Activated T-helper 1 cell treated with anti-CD3 and anti-CD28 coated beads, Interleukin-12 subunit alpha, Interleukin-12 subunit beta, Interleukin-2, Interleukin-4 antibody, amounts not matched to agents 30 ng/mL and 10 ng/mL and 1 ng/mL, durations not matched to agents 14 hours and 24 hours and 36 hours (primary cell): ENCODE results near the gene CLINT1. TPM values are rescaled to one million over a fixed set of nuclear protein-coding genes. Genes with fewer than 3 reads are reported as not detected.
A peak's percentile ranks its signal among the peaks of the same experiment; 100 is the strongest.
"Not testable (repeated sequence)": the region's sequence is repeated elsewhere in the genome, so short reads cannot be mapped to it uniquely, and the experiment has no call there.

Source experiments
- DNase-seq: peaks from one replicate; pipeline ENCODE4 v3.0.0; 2021; ENCODE audit warnings: low spot score
- H3K27ac Mint-ChIP-seq: one replicate; pipeline ENCODE4 v1.8.0; 2021; ENCODE audit warnings: mild to moderate bottlenecking, mixed read lengths
- H3K27me3 Mint-ChIP-seq: one replicate; pipeline ENCODE4 v1.8.0; 2022; ENCODE audit warnings: mild to moderate bottlenecking, moderate library complexity, mixed read lengths; ENCODE audit not compliant: insufficient read depth
- H3K36me3 Mint-ChIP-seq: one replicate; pipeline ENCODE4 v1.8.0; 2021; ENCODE audit warnings: low read depth, mixed read lengths
- H3K4me1 Mint-ChIP-seq: one replicate; pipeline ENCODE4 v1.8.0; 2021; ENCODE audit warnings: low read depth, mixed read lengths
- H3K4me3 Mint-ChIP-seq: one replicate; pipeline ENCODE4 v1.8.0; 2021; ENCODE audit warnings: mild to moderate bottlenecking, moderate library complexity, mixed read lengths
- H3K9me3 Mint-ChIP-seq: one replicate; pipeline ENCODE4 v1.8.0; 2021; ENCODE audit warnings: mixed read lengths
- intact Hi-C: fragments of 100-400 bp; cut with micrococcal nuclease; formaldehyde crosslinking; loops from one replicate; pipeline ENCODE4 v1.15.1; 2024
- total RNA-seq: library from RNA; stranded (reverse); gene quantifications from 2 replicates; pipeline ENCODE4 v1.2.3, GENCODE V29; 2022

The CLINT1 gene
- total RNA-seq: 90.5 and 93.1 TPM in 2 replicates

DNA sequence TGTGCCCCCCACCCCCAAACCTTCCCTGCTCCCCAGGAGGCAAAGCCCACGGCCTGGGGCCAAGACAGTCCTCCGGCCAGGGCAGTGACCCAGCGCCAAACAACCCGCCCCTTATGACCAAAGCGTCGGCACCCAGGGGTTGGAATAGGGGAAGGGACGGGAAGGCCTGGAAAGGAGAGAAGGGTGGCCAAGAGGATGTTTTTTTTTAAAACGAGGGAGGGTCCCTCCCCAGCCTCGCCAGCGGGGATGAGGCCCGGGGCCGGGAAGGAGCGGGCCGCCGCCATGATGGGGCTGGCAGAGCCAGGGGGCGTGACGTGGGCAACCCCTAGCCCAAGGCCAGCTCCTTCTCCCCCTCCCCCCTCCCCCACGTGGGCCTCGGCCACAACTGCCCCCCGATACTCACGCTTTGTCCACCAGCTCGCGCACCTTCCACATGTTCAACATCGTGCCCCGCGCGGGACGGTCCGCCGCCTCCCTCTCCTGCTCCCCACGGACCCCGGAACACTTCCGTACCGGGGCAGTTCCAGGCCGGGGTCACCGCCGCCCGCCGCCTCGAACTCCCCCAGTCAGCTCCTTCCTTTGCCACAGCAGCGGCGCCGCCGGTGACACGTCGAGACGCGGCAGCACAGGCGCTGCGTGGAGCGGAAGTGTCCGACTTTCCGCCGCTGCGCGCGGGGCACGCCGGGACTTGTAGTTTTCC is at the start of gene CLINT1:
TSS of gene CLINT1 (minus strand) at position 619 of the 700 bp plus-strand sequence. CDS start at position 444, 175 bp downstream.
- no peaks in the 10 kb centered on the region for H3K27me3 Mint-ChIP-seq
- peak; percentile 86 for DNase-seq
- intact Hi-C loops: loop anchor here (1.0 to 5.0 kb wide), 15 partner anchors 13 to 1598 kb away; partner anchors contain the start of genes LSM11, RNF145 and THG1L
- peaks cover 71% of the 10 kb centered on the region for H3K4me1 Mint-ChIP-seq
- peaks cover 12% of the 10 kb centered on the region for H3K36me3 Mint-ChIP-seq
- H3K9me3 Mint-ChIP-seq: no peaks in the 10 kb centered on the region
- peak within 1 kb of the TSS; percentile 92 for H3K27ac Mint-ChIP-seq
- H3K4me3 Mint-ChIP-seq: peak within 1 kb of the TSS; percentile 90

GRCh38 chr5:157908459-157908858 is 49.5 kb upstream of the CLINT1 start:
- Mint-ChIP-seq H3K27ac (no peak overlapping the region), H3K27me3 (no peaks in the 10 kb centered on the region), H3K4me1 (no peaks in the 10 kb centered on the region), H3K4me3 (no peak overlapping the region), H3K36me3 (no peaks in the 10 kb centered on the region), H3K9me3 (no peaks in the 10 kb centered on the region)
- intact Hi-C loops: no loop called here
- no peak for DNase-seq

DNA sequence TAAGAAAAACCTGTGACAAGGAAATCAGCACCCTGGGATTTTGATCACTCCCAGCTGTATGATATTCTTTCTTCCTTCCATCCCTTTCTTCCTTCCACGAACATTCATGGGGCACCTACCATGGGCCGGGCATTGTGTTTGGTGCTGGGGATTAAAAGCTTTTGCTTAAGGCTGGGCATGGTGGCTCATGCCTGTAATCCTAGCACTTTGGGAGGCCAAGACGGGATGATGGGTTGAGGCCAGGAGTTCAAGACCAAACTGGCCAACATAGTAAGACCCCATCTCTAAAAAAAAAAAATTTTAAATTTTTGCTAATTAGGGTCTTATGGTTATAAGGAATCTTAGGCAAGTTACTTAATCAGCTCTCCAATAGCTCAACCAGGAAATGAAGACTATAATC is 48.5 kb upstream of the CLINT1 start:
- H3K4me1 Mint-ChIP-seq: no peaks in the 10 kb centered on the region
- H3K27me3 Mint-ChIP-seq: peaks cover 3% of the 10 kb centered on the region
- no peaks in the 10 kb centered on the region for H3K9me3 Mint-ChIP-seq
- no peak for DNase-seq
- no peaks in the 10 kb centered on the region for H3K36me3 Mint-ChIP-seq
- intact Hi-C loops: no loop called here
- no peak overlapping the region for H3K27ac Mint-ChIP-seq
- H3K4me3 Mint-ChIP-seq: no peak overlapping the region

DNA sequence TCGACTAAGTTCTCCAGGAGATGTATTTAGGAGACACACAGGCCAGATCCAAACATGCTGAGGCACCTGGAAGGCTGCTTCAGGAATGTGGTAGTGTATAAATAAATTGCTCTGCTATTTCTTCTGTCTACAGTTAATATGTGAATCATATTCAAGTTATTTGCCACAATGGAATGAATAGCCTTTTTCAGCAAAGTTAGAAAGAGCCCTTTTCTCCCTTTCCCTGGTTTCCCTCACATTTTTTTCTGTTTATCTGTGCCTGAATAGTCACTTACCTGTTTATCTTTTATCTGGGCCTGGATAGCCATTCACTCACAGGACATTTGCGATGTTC is 44.1 kb upstream of the CLINT1 start:
- no peak for DNase-seq
- no peak overlapping the region for H3K27ac Mint-ChIP-seq
- H3K4me1 Mint-ChIP-seq: no peaks in the 10 kb centered on the region
- H3K4me3 Mint-ChIP-seq: no peak overlapping the region
- no peaks in the 10 kb centered on the region for H3K36me3 Mint-ChIP-seq
- intact Hi-C loops: no loop called here
- peaks cover 9% of the 10 kb centered on the region for H3K27me3 Mint-ChIP-seq
- no peaks in the 10 kb centered on the region for H3K9me3 Mint-ChIP-seq

DNA sequence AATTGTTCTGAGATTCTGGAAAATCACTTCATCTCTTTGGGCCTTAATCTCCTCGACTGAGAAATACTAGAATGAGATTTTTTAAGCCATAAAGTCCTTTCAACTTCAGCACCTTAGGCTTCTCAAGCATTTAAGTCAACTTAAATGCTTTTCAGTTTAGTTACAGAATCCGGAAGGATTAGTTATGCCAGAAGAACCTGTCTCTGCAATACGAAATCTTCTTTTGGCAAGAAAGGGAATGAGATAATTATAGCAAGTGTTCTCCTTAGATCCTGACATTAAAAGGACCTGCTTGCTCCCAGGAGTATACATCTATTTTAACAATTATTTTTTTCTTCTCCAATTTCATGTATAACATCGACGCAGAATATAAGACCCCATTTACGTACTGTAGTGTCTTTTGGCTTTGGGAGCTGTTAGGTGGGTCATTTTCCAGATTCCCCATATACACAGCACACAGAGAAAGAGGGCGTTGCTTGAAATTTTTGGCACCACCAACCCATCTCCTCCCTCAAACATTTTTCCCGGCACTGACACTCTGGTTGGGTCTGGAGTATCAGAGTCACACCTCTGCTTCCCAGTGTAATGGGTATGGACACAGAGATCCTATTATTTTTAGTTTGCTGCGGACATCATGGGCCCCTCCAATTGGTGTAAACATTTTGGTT is 43.6 kb upstream of the CLINT1 start:
- Mint-ChIP-seq H3K36me3 (no peaks in the 10 kb centered on the region), H3K27ac (no peak overlapping the region), H3K4me3 (no peak overlapping the region), H3K9me3 (no peaks in the 10 kb centered on the region), H3K4me1 (no peaks in the 10 kb centered on the region), H3K27me3 (peaks cover 9% of the 10 kb centered on the region)
- no peak for DNase-seq
- intact Hi-C loops: no loop called here

GRCh38 chr5:157900644-157901043 is 41.7 kb upstream of the CLINT1 start:
- no peak overlapping the region for H3K27ac Mint-ChIP-seq
- intact Hi-C loops: no loop called here

GRCh38 chr5:157893611-157894010 is 34.7 kb upstream of the CLINT1 start:
- Mint-ChIP-seq H3K4me1 (peaks cover 13% of the 10 kb centered on the region), H3K36me3 (no peaks in the 10 kb centered on the region), H3K27ac (no peak overlapping the region), H3K9me3 (no peaks in the 10 kb centered on the region), H3K27me3 (no peaks in the 10 kb centered on the region), H3K4me3 (no peak overlapping the region)
- no peak for DNase-seq
- intact Hi-C loops: loop anchor here (2.0 kb wide), 1 partner anchor 33 kb away; no protein-coding TSS in a partner anchor

More at GRCh38 chr5:157900644-157901043, 41.7 kb upstream of the CLINT1 start:
- Mint-ChIP-seq H3K4me3 (no peak overlapping the region), H3K9me3 (no peaks in the 10 kb centered on the region), H3K36me3 (no peaks in the 10 kb centered on the region), H3K4me1 (no peaks in the 10 kb centered on the region), H3K27me3 (peaks cover 9% of the 10 kb centered on the region)
- DNase-seq: no peak

DNA sequence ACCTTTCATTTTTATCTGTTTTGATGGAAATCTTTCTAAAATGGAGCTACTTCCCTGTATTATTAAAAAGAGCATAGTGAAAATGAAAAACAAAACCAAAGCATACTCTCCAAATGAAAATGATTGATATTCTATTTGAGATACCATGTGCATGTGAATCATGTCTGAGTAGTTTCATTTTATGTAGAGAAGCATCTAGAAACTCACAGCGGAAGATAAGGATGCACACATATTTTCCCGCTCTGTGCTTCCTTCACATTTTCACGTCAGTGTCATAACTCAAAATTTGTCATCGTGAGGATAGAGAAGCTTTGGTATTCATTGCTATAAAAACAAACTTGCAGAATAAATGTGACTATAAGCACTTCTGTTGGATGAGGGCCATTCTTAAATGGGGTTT is 34.0 kb upstream of the CLINT1 start:
- Mint-ChIP-seq H3K4me3 (no peak overlapping the region), H3K9me3 (no peaks in the 10 kb centered on the region), H3K4me1 (peaks cover 13% of the 10 kb centered on the region), H3K36me3 (no peaks in the 10 kb centered on the region), H3K27ac (no peak overlapping the region), H3K27me3 (no peaks in the 10 kb centered on the region)
- intact Hi-C loops: loop anchor here (2.0 kb wide), 1 partner anchor 32 kb away; no protein-coding TSS in a partner anchor
- DNase-seq: no peak

DNA sequence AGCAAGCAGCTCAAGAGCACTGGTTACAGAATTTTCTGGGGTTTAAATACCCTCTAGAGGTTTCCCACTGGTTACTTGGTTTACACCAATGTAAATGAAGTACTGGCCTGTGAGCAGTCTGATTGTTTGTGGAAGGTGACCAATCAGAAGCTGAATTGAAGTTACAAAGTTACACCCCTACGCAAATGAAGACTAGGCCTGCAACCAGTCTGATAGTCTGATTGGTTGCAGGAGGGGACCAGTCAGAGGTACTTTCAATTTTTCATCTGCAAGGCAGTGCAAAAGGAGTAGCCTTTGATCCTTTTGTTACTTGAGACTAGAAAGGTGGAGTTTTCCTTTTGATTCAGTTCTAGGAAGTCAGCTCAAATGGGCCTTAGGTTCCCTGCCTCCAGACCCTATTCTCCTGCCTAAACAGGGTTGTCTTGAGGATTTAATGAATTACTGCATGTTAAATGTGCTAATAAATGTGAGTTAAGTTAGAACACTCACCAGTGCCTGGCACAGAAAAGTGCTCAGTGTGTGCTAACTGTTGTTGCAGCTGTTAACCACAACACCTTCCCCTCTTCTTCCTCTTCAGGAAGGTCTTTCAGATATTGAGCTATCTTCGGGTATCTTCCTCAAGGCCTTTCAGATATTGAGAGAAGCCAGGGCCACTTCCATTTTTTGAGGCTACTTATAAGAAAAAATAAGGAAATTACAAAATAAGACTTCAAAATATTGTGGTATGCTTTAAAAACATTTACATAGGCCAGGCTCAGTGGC is 32.1 kb upstream of the CLINT1 start:
- Mint-ChIP-seq H3K27me3 (no peaks in the 10 kb centered on the region), H3K27ac (no peak overlapping the region), H3K4me1 (peaks cover 13% of the 10 kb centered on the region), H3K4me3 (no peak overlapping the region), H3K9me3 (no peaks in the 10 kb centered on the region), H3K36me3 (no peaks in the 10 kb centered on the region)
- intact Hi-C loops: no loop called here
- no peak for DNase-seq

DNA sequence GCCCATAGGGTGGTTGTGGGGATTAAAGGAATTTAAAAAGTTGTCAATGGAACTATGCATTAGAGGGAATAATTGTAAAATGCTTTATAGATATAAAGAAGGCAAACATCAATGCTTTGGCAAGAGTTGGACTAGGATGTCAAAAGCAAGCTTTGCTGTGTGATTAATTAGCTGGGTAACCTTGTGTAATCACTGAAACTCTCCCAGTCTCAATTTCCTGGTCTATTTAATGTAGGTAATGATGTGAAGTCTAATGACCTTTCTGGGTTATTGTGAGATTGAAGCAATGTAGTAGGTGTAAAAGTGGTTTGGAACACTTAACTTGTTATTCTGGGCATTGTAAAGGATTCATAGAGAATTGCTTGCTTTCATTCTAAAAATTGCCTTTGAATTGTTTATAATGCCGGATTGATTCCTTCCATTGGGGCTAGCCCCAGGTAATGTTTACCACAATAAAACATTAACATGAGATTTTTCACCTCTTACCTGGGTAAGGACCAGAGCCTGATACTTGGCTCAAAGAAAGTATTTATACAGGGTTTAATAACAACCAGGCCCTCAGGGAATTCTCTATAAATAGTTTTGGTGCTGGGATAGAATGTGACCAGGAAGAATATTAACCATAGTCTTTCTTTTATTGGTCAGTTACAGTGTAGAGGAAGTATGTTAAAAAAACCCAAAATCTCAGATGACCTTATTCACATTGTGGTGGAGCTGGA is 30.0 kb upstream of the CLINT1 start:
- no peak for DNase-seq
- intact Hi-C loops: no loop called here
- H3K4me3 Mint-ChIP-seq: no peak overlapping the region
- no peaks in the 10 kb centered on the region for H3K27me3 Mint-ChIP-seq
- peaks cover 13% of the 10 kb centered on the region for H3K4me1 Mint-ChIP-seq
- no peaks in the 10 kb centered on the region for H3K36me3 Mint-ChIP-seq
- peaks cover 4% of the 10 kb centered on the region for H3K9me3 Mint-ChIP-seq
- H3K27ac Mint-ChIP-seq: no peak overlapping the region

- intact Hi-C loops: no loop called here
- peaks cover 7% of the 10 kb centered on the region for H3K4me1 Mint-ChIP-seq
- no peak overlapping the region for H3K27ac Mint-ChIP-seq
- DNase-seq: no peak
- no peak overlapping the region for H3K4me3 Mint-ChIP-seq
- no peaks in the 10 kb centered on the region for H3K36me3 Mint-ChIP-seq
- no peaks in the 10 kb centered on the region for H3K27me3 Mint-ChIP-seq
- peaks cover 4% of the 10 kb centered on the region for H3K9me3 Mint-ChIP-seq
These were observed 27.9 kb upstream of the CLINT1 start for GRCh38 chr5:157886796-157887380.

- H3K27ac Mint-ChIP-seq, intact Hi-C loops, H3K9me3 Mint-ChIP-seq, H3K27me3 Mint-ChIP-seq, H3K36me3 Mint-ChIP-seq, H3K4me1 Mint-ChIP-seq, H3K4me3 Mint-ChIP-seq, DNase-seq: not testable (repeated sequence)
These were observed 26.1 kb upstream of the CLINT1 start for GRCh38 chr5:157885051-157885450.
